Loucy (cell line): ENCODE measurements around the gene IL22RA2.
A peak's percentile ranks its signal among the peaks of the same experiment; 100 is the strongest.

Source experiments
- H2AFZ ChIP-seq: fragments of 200-600 bp; sonication (generic); 2 replicates; pipeline ENCODE4 v1.6.0; 2016; ENCODE audit warnings: antibody characterized with exemption, mild to moderate bottlenecking, low read length, moderate library complexity
- H3F3A ChIP-seq: fragments of 200-600 bp; 2 replicates; pipeline ENCODE4 v1.6.0; 2016; ENCODE audit warnings: antibody characterized with exemption, low read depth, mild to moderate bottlenecking
- H3K27me3 ChIP-seq: fragments of 200-600 bp; sonication (generic); 2 replicates; pipeline ENCODE4 v1.6.1; 2014; ENCODE audit warnings: low read length, mild to moderate bottlenecking; ENCODE audit not compliant: insufficient read depth, poor library complexity, severe bottlenecking
- H3K36me3 ChIP-seq: fragments of 200-600 bp; sonication (generic); 2 replicates; pipeline ENCODE4 v1.6.1; 2016; ENCODE audit warnings: low read length; ENCODE audit not compliant: insufficient read depth
- H3K4me1 ChIP-seq: fragments of 200-600 bp; sonication (generic); 2 replicates; pipeline ENCODE4 v1.5.1; 2014; ENCODE audit warnings: low read length, mild to moderate bottlenecking; ENCODE audit not compliant: insufficient read depth, poor library complexity, severe bottlenecking
- H3K4me2 ChIP-seq: fragments of 200-600 bp; sonication (generic); 2 replicates; pipeline ENCODE4 v1.6.0; 2014; ENCODE audit warnings: antibody characterized with exemption, low read length, low read depth, mild to moderate bottlenecking; ENCODE audit not compliant: poor library complexity, severe bottlenecking
- H3K4me3 ChIP-seq: fragments of 200-600 bp; sonication (generic); 2 replicates; pipeline ENCODE4 v1.5.1; 2014; ENCODE audit warnings: low read length, mild to moderate bottlenecking, mixed read lengths; ENCODE audit not compliant: poor library complexity, severe bottlenecking
- H3K79me2 ChIP-seq: fragments of 200-600 bp; sonication (generic); 2 replicates; pipeline ENCODE4 v1.6.1; 2014; ENCODE audit warnings: low read length; ENCODE audit not compliant: insufficient read depth
- H3K9ac ChIP-seq: fragments of 200-600 bp; sonication (generic); 2 replicates; pipeline ENCODE4 v1.6.0; 2014; ENCODE audit warnings: mild to moderate bottlenecking, low read depth, low read length, moderate library complexity; ENCODE audit not compliant: poor library complexity, severe bottlenecking
- H3K9me2 ChIP-seq: fragments of 200-600 bp; sonication (generic); replicated peaks from 2 replicates; pipeline ENCODE4 v1.6.1; 2016; ENCODE audit warnings: low read depth, low read length, mixed read lengths
- H3K9me3 ChIP-seq: fragments of 200-600 bp; sonication (generic); 2 replicates; pipeline ENCODE4 v1.6.1; 2014; ENCODE audit warnings: mild to moderate bottlenecking, antibody characterized with exemption, low read length, low read depth; ENCODE audit not compliant: insufficient read depth
- H4K20me1 ChIP-seq: fragments of 200-600 bp; sonication (generic); 2 replicates; pipeline ENCODE4 v1.6.0; 2014; ENCODE audit warnings: antibody characterized with exemption, low read length, mild to moderate bottlenecking; ENCODE audit not compliant: insufficient read depth, poor library complexity, severe bottlenecking
- EZH2phosphoT487 ChIP-seq: fragments of 200-600 bp; IDR thresholded peaks from 2 replicates; pipeline ENCODE4 v1.6.1; 2018; ENCODE audit warnings: antibody characterized with exemption, mild to moderate bottlenecking, moderate library complexity, borderline replicate concordance
- TF ChIP-seq, protein P1 (sequence below): fragments of 200-600 bp; sonication (generic); conservative IDR thresholded peaks from 2 replicates; pipeline ENCODE4 v1.5.1; 2014; ENCODE audit warnings: mild to moderate bottlenecking, antibody characterized with exemption, low read length

Gene IL22RA2, protein sequence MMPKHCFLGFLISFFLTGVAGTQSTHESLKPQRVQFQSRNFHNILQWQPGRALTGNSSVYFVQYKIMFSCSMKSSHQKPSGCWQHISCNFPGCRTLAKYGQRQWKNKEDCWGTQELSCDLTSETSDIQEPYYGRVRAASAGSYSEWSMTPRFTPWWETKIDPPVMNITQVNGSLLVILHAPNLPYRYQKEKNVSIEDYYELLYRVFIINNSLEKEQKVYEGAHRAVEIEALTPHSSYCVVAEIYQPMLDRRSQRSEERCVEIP

DNA sequence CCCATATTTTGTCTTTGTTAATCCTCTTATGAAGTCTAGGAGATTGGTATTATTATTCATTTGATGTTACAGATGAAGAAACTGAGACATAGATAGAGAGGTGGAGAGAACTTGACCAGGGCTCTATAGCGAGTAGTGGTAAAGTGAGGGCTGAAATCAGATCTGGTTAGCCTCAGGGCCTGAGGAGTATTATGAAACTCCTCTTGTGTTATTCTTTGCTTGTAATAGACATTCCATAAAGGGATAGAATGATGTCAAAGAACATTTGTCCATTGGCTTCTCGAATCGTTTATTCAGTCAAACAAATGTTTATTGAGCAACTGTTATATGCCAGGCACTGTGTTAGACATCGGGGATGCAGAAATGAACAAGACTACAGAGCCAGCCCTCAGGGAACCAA lies at the start of gene IL22RA2:
TSS of gene IL22RA2 (minus strand) at position 144 of the 400 bp plus-strand sequence. CDS start 11,895 bp downstream, outside the sequence.
- TF ChIP-seq EZH2phosphoT487, result no peak
- TF ChIP-seq, protein P1, sequence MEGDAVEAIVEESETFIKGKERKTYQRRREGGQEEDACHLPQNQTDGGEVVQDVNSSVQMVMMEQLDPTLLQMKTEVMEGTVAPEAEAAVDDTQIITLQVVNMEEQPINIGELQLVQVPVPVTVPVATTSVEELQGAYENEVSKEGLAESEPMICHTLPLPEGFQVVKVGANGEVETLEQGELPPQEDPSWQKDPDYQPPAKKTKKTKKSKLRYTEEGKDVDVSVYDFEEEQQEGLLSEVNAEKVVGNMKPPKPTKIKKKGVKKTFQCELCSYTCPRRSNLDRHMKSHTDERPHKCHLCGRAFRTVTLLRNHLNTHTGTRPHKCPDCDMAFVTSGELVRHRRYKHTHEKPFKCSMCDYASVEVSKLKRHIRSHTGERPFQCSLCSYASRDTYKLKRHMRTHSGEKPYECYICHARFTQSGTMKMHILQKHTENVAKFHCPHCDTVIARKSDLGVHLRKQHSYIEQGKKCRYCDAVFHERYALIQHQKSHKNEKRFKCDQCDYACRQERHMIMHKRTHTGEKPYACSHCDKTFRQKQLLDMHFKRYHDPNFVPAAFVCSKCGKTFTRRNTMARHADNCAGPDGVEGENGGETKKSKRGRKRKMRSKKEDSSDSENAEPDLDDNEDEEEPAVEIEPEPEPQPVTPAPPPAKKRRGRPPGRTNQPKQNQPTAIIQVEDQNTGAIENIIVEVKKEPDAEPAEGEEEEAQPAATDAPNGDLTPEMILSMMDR, result no peak
- Histone ChIP-seq H3K36me3 (no peaks in the 10 kb centered on the region), H3K79me2 (no peaks in the 10 kb centered on the region), H3F3A (no peaks in the 10 kb centered on the region), H3K9me2 (no peaks in the 10 kb centered on the region), H2AFZ (no peak within 1 kb of the TSS), H3K4me1 (no peaks in the 10 kb centered on the region), H3K9ac (no peak within 1 kb of the TSS), H3K4me2 (no peak within 1 kb of the TSS), H3K27me3 (peaks cover 16% of the 10 kb centered on the region), H3K9me3 (no peaks in the 10 kb centered on the region), H3K4me3 (no peak within 1 kb of the TSS), H4K20me1 (no peaks in the 10 kb centered on the region)

DNA sequence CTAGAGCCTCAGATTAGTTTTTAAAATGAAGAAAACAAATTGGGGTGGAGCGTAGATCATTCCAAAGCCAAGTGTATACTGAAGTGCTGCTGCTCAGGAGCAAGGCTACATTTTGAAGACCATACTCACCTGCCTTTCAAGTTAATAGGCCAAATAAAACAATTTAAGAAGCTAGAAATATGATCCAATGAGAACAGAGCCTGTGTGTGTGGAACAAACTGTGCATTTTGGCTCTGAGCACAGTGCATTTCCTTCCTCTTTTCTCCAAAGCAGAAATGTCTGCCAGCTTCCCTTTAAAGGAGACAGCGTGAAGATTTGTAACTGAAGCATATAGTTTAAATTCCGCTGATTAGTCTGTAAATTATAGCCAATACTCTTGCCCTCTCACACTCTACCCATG lies 48.9 kb upstream of the IL22RA2 start:
- H4K20me1 ChIP-seq, result no peaks in the 10 kb centered on the region
- no peaks in the 10 kb centered on the region for H3K9me2 ChIP-seq
- TF ChIP-seq, protein P1, result no peak
- TF ChIP-seq EZH2phosphoT487, result no peak
- no peaks in the 10 kb centered on the region for H3F3A ChIP-seq
- no peaks in the 10 kb centered on the region for H3K27me3 ChIP-seq
- peaks cover 16% of the 10 kb centered on the region for H3K79me2 ChIP-seq
- peaks cover 39% of the 10 kb centered on the region for H3K4me1 ChIP-seq
- H3K36me3 ChIP-seq, result no peaks in the 10 kb centered on the region
- peak overlapping the region; percentile 71 for H2AFZ ChIP-seq
- H3K4me2 ChIP-seq, result no peak overlapping the region
- H3K9me3 ChIP-seq, result no peaks in the 10 kb centered on the region
- no peak overlapping the region for H3K4me3 ChIP-seq
- no peak overlapping the region for H3K9ac ChIP-seq

DNA sequence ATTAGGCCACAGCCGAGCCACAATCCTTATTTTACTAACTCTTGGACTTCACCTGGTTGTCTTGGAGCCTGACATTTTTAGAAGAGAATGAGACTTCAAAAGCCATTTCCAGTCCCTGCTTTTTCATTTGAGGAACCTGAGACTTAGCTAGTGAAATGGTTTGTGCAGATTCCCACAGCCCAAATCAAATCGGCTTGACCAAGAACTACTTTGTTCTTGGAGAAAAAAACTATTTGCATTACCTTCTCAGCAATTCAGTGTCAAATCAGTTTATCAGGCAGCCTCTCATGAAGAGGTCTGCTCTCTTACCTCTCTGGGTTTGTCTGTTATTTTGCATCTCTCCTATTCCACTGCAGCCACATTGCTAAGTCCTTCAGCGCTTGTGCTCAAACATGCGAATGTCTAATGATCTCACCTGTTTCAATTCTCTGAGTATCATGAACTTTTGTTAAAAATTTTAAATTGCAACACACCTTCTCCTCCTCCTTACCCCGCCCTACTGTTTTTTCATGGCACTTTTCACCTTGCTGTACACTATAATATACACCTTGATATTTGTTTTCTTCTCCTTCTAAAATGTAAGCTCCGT lies 46.3 kb upstream of the IL22RA2 start:
- peak overlapping the region; percentile 93 for H2AFZ ChIP-seq
- peak overlapping the region; percentile 89 for H3K4me2 ChIP-seq
- peaks cover 45% of the 10 kb centered on the region for H3K4me1 ChIP-seq
- TF ChIP-seq EZH2phosphoT487, result no peak
- TF ChIP-seq, protein P1, result no peak
- H3F3A ChIP-seq, result no peaks in the 10 kb centered on the region
- H3K79me2 ChIP-seq, result peaks cover 21% of the 10 kb centered on the region
- H3K4me3 ChIP-seq, result peak overlapping the region; percentile 86
- no peaks in the 10 kb centered on the region for H4K20me1 ChIP-seq
- H3K27me3 ChIP-seq, result no peaks in the 10 kb centered on the region
- H3K9me2 ChIP-seq, result no peaks in the 10 kb centered on the region
- no peaks in the 10 kb centered on the region for H3K9me3 ChIP-seq
- H3K9ac ChIP-seq, result peak overlapping the region; percentile 66
- no peaks in the 10 kb centered on the region for H3K36me3 ChIP-seq
